Mesodermal cell (in vitro differentiated cells): ENCODE results near the gene RNF115.
"Not testable (repeated sequence)": the region's sequence is repeated elsewhere in the genome, so short reads cannot be mapped to it uniquely, and the experiment has no call there.

Experiments
- H3K27ac ChIP-seq: 2 replicates; pipeline ENCODE4 v1.7.0; 2013; ENCODE audit warnings: mild to moderate bottlenecking, low read depth, low read length, moderate library complexity; ENCODE audit not compliant: severe bottlenecking
- H3K36me3 ChIP-seq: 2 replicates; pipeline ENCODE4 v1.7.1; 2013; ENCODE audit warnings: mild to moderate bottlenecking, low read length, moderate library complexity; ENCODE audit not compliant: control insufficient read depth, insufficient read depth
- H3K4me1 ChIP-seq: one replicate; pipeline ENCODE4 v1.7.1; 2013; ENCODE audit warnings: mild to moderate bottlenecking, low read length; ENCODE audit not compliant: insufficient read depth, control insufficient read depth, poor library complexity, severe bottlenecking
- H3K4me3 ChIP-seq: 2 replicates; pipeline ENCODE4 v1.7.0; 2013; ENCODE audit warnings: low read length, control low read depth, mild to moderate bottlenecking; ENCODE audit not compliant: insufficient read depth, poor library complexity, severe bottlenecking; ENCODE audit errors: extremely low read depth
- H3K9me3 ChIP-seq: 2 replicates; pipeline ENCODE4 v1.7.1; 2013; ENCODE audit warnings: mild to moderate bottlenecking, low read length, moderate library complexity; ENCODE audit not compliant: control insufficient read depth
- WGBS, 2 experiments: methylation state at CpG; one replicate each; pipeline ENCODE4 v1.1.5; 2013; ENCODE audit warnings: missing lambda C conversion rate in 2 of 2; ENCODE audit not compliant: insufficient coverage in 2 of 2; 5-methylcytosine and 5-hydroxymethylcytosine counted together

RNF115 gene

DNA sequence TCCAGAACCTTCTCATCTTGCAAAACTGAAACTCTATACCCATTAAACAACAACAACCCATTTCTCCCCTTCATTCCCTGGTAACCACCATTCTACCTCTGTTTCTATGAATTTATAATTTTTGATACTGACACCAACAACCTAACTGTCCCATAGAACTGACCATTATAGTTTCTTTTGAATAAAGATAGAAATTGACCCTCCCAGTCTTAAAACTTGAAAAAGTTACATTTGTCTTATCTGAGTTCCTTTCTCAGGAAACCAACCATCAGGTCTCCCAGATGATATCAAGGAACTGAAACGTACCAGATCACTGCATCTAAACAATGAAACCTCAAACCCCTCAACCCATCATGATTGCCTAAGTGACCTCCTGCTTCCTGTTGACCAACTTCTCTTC is 27.1 kb downstream of the RNF115 start:
- H3K9me3 ChIP-seq, result peaks cover 27% of the 10 kb centered on the region
- 20 to 39% methylated on average over 1 of the region's 1 CpG for WGBS, 2 experiments
- H3K36me3 ChIP-seq, result peaks cover 18% of the 10 kb centered on the region
- H3K4me3 ChIP-seq, result no peak overlapping the region
- no peak overlapping the region for H3K27ac ChIP-seq
- H3K4me1 ChIP-seq, result no peaks in the 10 kb centered on the region

DNA sequence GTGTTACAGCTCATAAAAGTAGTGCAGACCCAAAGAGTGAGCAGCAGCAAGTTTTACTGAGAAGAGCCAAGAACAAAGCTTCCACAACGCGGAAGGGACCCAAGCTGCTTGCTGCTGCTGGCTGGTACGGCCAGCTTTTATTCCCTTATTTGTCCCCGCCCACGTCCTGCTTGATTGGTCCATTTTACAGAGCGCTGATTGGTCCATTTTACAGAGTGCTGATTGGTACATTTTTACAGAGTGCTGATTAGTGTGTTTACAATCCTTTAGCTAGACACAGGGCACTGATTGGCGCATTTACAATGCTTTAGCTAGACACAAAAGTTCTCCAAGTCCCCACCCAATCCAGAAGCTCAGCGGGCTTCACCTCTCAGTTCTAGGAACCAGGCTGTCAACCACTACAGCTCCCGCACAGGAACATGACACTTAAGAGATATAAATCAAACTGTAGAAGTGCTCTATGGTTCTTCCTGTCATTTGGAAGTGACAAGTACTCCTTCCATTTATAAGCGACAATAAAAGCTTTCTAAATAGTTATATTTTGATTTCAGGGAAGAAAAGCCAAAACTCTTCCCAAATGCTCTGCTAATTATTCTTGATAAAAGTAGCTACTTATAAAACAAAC is 28.5 kb downstream of the RNF115 start:
- no peaks in the 10 kb centered on the region for H3K4me1 ChIP-seq
- no peak overlapping the region for H3K4me3 ChIP-seq
- peaks cover 18% of the 10 kb centered on the region for H3K36me3 ChIP-seq
- H3K9me3 ChIP-seq, result peaks cover 27% of the 10 kb centered on the region
- H3K27ac ChIP-seq, result no peak overlapping the region
- WGBS, 2 experiments, result 93 to 95% methylated on average over 6 to 8 of the region's 10 CpGs

GRCh38 chr1:145792484-145792883 is 31.4 kb downstream of the RNF115 start:
- Histone ChIP-seq H3K4me3 (no peak overlapping the region), H3K4me1 (no peaks in the 10 kb centered on the region), H3K27ac (no peak overlapping the region), H3K9me3 (peaks cover 22% of the 10 kb centered on the region), H3K36me3 (peaks cover 27% of the 10 kb centered on the region)
- no CpG with 5 or more reads among the region's 1 CpG for WGBS, 2 experiments

- Histone ChIP-seq H3K9me3 (peaks cover 16% of the 10 kb centered on the region), H3K36me3 (peaks cover 27% of the 10 kb centered on the region)
- not testable (repeated sequence) for H3K27ac ChIP-seq, H3K4me1 ChIP-seq, H3K4me3 ChIP-seq
- 88 to 100% methylated on average over 2 of the region's 2 CpGs for WGBS, 2 experiments
Measured at GRCh38 chr1:145791860-145792259, 32.0 kb downstream of the RNF115 start.

- WGBS, 2 experiments, result 96 to 100% methylated on average over 1 to 2 of the region's 3 CpGs
Measured at GRCh38 chr1:145788580-145788979, 35.3 kb downstream of the RNF115 start.

GRCh38 chr1:145786271-145786670 is 37.6 kb downstream of the RNF115 start:
- Histone ChIP-seq H3K36me3 (peaks cover 9% of the 10 kb centered on the region), H3K4me3 (no peak overlapping the region), H3K9me3 (no peaks in the 10 kb centered on the region), H3K4me1 (peaks cover 15% of the 10 kb centered on the region), H3K27ac (no peak overlapping the region)
- WGBS, 2 experiments, result no CpG with 5 or more reads among the region's 1 CpG

More at GRCh38 chr1:145788580-145788979, 35.3 kb downstream of the RNF115 start:
- no peak overlapping the region for H3K27ac ChIP-seq
- no peak overlapping the region for H3K4me3 ChIP-seq
- H3K9me3 ChIP-seq, result no peaks in the 10 kb centered on the region
- H3K36me3 ChIP-seq, result peaks cover 24% of the 10 kb centered on the region
- peaks cover 10% of the 10 kb centered on the region for H3K4me1 ChIP-seq

- Histone ChIP-seq H3K4me1 (peaks cover 15% of the 10 kb centered on the region), H3K27ac (peak overlapping the region; percentile 2), H3K36me3 (peaks cover 9% of the 10 kb centered on the region), H3K4me3 (no peak overlapping the region), H3K9me3 (no peaks in the 10 kb centered on the region)
- whole genome bisulfite sequencing, 2 experiments, result 67 to 83% methylated on average over 1 of the region's 1 CpG
Measured at GRCh38 chr1:145785547-145785946, 38.3 kb downstream of the RNF115 start.

GRCh38 chr1:145784409-145784808 is 39.5 kb downstream of the RNF115 start:
- peaks cover 11% of the 10 kb centered on the region for H3K36me3 ChIP-seq
- no peak overlapping the region for H3K4me3 ChIP-seq
- 100% methylated on average over 1 of the region's 3 CpGs; no CpG with 5 or more reads in 1 of the 2 experiments for WGBS, 2 experiments
- no peaks in the 10 kb centered on the region for H3K9me3 ChIP-seq
- H3K27ac ChIP-seq, result no peak overlapping the region
- H3K4me1 ChIP-seq, result peaks cover 15% of the 10 kb centered on the region

DNA sequence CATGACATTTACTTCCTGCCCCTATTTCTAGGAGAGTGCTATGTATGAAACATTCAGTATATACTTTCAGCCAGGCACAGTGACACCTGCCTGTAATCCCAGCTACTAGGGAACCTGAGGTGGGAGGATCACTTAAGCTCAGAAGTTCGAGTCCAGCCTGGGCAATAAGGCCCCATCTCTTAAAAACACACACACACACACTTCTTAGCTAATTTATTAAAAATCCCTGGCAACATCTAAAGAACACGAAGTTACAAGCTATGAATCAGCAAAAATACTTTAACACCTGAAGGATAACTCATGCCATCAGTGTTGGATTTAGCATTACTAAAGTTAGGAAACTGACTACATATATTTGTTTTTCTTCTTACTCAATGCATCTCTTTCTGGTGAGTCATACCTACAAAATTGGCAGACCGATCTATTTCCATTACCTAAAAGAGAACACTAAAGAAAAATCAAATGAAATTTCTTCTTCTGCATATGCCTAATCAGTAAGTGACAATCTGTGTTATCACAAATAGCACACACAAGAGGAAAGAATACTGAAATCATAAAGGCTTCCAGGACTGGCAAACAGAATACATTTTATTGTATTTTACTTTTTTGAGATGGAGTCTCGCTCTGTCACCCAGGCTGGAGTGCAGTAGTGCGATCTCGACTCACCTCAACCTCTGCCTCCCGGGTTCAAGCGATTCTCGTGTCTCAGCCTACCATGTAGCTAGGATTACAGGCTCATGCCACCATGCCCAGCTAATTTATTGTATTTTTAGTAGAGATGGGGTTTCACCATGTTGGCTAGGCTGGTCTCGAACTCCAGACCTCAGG is 41.4 kb downstream of the RNF115 start:
- peaks cover 6% of the 10 kb centered on the region for H3K36me3 ChIP-seq
- WGBS, 2 experiments, result 95 to 98% methylated on average over 7 of the region's 10 CpGs

GRCh38 chr1:145778146-145778540 is 45.8 kb downstream of the RNF115 start:
- Histone ChIP-seq H3K27ac (no peak overlapping the region), H3K4me1 (peaks cover 5% of the 10 kb centered on the region), H3K36me3 (peaks cover 14% of the 10 kb centered on the region), H3K9me3 (no peaks in the 10 kb centered on the region), H3K4me3 (no peak overlapping the region)
- WGBS, 2 experiments, result no CpG with 5 or more reads among the region's 1 CpG

More for the DNA sequence above, 41.4 kb downstream of the RNF115 start:
- Histone ChIP-seq H3K4me3 (no peak overlapping the region), H3K4me1 (peaks cover 15% of the 10 kb centered on the region), H3K9me3 (no peaks in the 10 kb centered on the region), H3K27ac (no peak overlapping the region)
